Epithelial cell of prostate (primary cell): ENCODE results near the gene PLD5.
"Not testable (repeated sequence)": the region's sequence is repeated elsewhere in the genome, so short reads cannot be mapped to it uniquely, and the experiment has no call there.

Experiments used
- DNase-seq: peaks from one replicate; pipeline ENCODE4 v3.0.0-alpha.2; 2011; ENCODE audit warnings: low read depth, low spot score
- H3K27ac ChIP-seq: fragments of 450-650 bp; 2 replicates; pipeline ENCODE4 v1.5.1; 2017; ENCODE audit warnings: mild to moderate bottlenecking

PLD5 gene

DNA sequence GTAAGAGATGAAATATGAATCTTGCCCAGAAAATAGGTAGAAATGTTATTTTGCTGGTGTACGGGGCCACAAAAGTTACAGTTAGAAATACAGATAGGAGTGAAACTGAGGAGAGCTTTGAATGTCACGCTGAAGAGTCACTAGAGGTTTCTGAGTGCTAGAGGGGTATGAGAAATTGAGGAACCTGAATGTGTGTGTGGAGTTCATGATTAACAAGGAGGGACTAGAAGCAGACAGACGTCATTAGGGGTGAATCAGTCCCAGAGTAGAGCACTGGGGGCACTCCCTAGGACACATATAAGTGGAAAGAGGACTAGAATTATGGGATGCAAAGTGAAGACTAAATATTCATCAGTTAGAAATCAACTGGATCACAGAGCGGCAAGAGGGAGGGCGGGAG lies 336.7 kb downstream of the PLD5 start:
- no peak for DNase-seq
- H3K27ac ChIP-seq, result no peak overlapping the region

DNA sequence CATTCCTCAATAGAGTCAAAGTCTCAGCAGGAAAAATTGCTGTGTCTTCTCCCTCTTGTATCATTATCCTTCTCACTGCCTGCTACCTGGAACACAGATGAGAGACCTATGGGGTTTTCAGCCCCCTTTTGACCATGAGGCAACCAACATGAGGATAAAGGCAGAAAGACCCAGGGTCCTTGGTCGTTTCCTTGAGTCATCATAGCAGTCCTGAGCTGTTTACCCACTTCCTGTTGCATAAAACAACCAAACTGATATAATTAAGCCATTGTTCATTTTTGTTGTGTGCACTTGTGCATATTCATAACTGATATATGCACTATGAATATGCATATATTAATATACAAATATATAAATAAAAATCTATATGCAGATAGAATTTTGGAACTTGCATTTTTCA lies 337.3 kb downstream of the PLD5 start:
- no peak for DNase-seq
- no peak overlapping the region for H3K27ac ChIP-seq

DNA sequence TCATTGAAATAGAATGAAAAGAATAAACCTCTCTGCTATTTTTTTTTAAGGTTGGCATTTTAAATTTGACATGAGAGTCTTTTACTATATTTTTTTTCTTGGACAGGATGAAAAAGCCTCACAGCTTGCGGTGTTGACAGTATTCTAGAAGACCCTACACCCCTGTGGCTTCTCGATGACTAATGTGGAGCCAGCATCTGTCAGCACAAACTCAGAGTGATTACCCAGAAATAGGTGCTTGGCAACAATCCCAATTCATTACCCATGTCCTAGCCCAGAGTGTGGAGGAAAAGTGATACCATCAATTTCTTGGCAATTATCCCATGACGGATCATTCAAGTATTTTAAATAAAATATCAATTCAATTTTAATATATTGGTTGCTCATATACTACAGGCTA lies 338.8 kb downstream of the PLD5 start:
- DNase-seq, result no peak
- H3K27ac ChIP-seq, result no peak overlapping the region

DNA sequence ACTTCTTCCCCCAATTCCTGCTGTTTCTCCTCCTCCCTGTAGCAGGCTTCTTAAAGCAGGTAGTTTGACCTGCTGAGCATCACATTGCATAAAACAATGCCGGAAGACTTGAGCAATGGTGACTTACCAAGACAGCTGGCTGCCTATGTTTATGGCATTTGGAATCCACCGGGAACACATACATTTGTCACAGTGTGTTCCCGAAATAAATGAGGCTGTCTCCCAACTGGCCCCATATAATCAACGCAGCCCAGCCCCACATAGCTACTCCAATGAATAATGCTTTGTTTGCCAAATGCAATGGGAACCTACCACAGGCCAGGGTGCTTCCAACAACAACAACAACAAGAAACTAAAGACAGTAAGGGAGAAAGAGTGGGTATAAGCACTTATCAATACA lies 339.5 kb downstream of the PLD5 start:
- H3K27ac ChIP-seq, result no peak overlapping the region

DNA sequence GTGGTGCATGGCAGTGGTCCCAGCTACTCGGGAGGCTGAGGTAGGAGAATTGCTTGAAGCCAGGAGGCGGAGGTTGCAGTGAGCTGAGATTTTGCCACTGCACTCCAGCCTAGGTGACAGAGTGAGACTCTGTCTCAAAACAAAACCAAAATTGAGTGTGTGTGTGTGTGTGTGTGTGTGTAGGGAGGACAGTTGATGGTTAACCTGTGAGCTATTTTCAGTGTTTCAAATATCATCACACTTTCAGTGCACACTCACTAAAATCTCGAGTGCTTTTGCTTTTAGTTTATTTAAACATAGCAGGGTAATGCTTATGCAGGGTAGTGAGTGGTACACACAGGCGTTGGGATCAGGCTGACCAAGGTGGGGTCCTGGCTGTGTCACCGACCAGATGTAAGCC lies 344.7 kb downstream of the PLD5 start:
- not testable (repeated sequence) for DNase-seq, H3K27ac ChIP-seq

More for the DNA sequence above, 339.5 kb downstream of the PLD5 start:
- DNase-seq, result no peak

DNA sequence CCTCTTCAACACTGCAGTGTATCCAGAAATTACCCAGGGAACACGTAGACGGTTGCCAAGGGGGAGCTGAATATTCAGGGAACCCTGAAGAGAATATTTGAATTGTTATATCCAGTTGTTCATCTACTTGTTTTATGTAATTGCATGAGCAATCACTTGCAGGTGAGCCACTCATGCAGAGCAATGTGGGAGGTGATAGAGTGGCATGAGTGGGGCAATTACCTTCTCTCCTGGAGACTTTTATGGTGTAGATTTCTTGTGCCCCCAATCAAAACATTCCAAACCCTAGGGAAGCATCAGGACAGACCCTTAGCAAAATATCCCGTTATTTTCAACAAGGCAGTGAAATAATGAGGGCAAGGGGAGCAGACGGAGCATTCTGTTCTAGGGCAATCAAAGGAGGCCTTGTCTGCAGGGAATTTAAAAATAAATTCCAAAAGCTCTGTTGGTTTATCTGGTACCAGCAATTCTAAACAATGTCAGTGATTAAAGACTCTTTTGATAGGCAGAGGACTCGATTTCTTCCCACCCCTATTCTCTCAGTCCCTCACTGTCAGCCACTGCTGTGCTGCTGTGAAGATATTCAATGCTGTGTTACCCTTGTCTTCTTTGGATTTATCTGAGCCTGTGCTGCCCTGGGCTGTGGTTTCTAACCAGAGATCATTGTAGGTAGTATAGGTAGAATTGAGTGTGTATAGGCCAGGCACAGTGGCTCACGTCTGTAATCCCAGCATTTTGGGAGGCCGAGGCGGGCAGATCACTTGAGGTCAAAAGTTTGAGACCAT lies 345.4 kb downstream of the PLD5 start:
- DNase-seq, result no peak
- no peak overlapping the region for H3K27ac ChIP-seq

DNA sequence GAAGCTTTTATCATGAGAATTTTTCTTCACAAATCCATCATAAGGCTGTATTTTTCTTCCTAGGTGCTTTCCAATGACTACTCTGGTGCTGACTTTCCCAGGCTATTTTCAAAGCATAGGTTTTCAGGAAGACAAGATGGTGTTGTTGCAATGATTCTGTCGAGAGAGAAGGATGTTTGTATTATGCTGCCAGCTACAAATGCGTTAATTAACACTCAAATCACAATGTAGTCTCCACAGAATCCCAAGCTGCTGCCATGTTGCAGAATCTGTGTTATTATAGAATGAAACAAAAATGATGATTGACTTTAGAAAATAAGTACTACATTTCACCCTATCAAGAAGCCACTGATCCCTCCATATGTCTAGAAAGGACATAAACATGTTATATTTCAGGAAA lies 346.1 kb downstream of the PLD5 start:
- DNase-seq, result no peak
- no peak overlapping the region for H3K27ac ChIP-seq

DNA sequence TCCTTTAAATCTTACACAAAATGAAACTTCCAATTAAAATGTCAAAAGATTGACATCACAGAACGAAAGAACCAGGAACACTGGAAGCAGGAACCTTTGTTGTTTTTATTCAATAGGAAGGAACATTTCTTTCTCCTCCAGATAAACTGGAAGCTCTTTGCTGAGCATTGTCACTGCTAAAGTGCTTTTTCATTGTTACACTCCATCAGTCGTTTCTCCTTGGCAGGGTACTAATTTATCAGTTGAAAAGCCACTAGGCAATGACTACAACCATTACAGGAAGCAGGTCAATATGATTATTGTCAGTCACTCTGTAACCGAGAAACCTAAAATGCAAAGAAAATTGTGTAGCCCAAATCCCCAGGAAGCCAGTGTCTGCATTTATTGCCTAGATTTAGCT lies 362.4 kb downstream of the PLD5 start:
- no peak for DNase-seq
- no peak overlapping the region for H3K27ac ChIP-seq

DNA sequence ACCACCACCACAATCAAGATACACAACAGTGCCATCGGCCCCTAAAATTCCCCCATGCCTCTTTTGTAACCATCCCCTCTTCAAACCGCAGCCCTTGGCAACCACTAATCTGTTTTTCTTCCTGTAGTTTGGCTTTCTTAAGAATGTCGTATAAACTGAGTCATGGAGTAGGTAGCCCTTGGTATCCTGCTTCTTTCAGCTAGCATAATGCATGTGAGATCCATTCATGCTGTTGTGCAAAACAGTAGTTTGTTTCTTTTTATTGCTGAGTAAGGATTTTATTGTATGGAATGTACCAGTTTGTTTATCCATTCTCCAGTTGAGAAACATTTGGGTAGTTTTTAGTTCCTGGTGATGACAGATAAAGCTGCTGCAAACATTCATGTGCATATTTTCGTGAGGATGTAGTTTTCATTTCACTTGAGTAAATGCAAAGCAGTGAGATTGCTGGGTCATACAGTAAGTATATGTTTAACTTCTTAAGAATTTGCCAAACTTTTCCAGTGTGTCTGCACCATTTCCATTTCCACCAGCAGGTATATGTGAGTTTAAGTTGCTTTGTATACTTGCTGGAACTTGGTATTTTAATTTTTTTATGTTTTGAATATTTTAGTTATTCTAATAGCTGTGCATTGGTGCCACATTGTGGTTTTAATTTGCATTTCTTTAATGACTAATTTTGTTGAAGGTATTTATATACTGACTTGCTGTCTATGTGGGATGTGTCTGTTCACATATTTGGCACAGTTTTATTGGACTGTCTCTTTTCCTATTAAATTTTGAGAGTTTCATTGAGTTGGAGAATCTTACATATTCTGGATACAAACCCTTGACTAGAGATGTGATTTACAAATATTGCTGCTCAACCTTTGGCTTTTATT lies 377.2 kb downstream of the PLD5 start:
- no peak overlapping the region for H3K27ac ChIP-seq
- peak; percentile 22 for DNase-seq

DNA sequence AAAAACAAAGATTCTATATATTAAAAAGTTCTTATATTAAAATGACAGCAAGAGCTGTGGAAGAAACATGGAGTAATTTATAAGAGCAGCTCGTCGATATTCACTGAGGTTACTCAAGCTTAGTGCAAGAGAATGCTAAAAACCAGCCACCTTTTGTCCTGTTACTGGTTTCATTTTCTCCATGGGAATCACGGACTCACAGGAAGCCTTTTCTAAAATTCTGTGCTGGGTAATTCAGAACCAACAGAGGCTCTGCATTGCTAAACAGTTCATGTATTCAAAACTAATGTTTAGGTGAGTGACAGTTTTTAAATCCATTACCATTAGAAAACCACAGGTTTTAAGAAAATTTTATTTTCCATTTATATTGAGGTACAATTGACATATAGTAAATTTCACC lies 377.8 kb downstream of the PLD5 start:
- no peak overlapping the region for H3K27ac ChIP-seq
- DNase-seq, result no peak

DNA sequence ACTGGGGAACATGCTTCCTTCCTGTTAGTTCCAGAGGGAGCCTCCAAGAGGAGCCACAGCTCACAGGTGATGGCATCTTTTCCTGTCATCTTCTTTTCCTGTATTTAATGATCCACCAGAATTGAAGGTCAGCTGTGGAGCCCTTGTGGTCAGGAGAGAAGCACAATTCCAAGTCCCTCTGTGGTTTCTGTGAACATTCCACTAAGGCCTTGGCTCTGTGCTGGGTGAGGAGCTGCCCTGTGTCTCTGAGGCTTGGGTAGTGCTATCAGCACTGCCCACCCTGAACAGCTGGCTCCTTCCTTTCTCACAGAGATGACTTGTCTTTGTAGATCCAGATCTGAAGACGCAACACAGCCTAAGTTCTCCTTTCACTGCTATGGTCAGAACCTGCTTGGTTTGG lies 383.7 kb downstream of the PLD5 start:
- no peak for DNase-seq
- H3K27ac ChIP-seq, result no peak overlapping the region

DNA sequence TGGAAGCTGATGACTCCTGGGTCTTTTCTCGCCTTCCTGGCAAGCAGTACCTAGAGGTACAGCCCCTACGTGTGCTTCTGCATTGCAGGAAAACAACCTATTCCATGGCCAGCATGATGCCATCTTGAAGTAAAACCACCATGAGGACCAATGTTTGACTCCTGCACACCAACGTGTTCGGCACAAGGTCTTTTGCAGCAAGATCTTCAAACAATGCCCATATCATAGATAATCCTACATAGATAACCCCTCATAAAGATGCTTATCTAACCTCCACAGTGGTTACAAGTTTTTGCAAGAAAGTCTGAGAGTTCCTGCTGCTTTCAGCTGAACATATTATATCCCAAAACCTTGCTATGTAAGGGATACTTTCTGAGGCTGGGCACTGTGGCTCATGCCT lies 384.5 kb downstream of the PLD5 start:
- no peak overlapping the region for H3K27ac ChIP-seq
- DNase-seq, result no peak

DNA sequence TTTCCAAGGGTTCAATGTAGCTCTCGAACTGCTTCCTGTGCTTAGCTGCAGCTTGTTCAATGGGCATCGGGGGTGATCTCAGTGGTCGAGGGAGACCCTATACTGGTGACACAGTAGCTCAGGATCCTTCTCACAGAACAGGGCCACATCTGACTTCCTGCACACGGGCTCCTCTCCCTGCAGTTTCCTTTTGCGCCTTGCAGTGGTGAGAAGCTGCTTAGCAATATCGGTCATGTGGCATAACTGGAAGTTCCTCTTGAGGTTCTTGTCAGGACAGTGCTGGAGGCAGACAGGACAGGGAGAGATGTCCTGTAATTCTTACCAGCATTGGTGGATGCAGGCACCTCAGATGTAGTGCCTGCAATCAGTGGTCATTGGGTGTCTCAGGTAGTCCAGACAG lies 385.1 kb downstream of the PLD5 start:
- H3K27ac ChIP-seq, result no peak overlapping the region
- no peak for DNase-seq

DNA sequence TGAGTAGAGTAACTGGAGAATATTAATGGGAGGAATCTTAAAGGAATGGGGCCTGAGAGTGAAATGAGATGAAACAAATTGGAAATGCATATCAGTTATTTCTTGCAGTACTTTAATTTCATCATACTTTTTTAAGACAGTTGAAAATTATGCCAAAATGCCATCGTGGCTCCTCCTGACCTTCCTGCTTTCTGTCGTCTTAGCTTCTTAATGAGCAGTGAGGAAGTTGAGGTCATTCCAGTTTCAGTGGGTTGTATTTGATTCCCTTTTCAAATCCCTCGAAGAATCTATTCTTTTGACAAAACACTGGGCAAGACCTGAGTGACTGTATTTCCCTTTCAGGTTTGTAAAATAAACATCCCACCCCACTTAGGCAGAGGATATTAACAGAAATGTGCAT lies 390.7 kb downstream of the PLD5 start:
- no peak for DNase-seq
- no peak overlapping the region for H3K27ac ChIP-seq

DNA sequence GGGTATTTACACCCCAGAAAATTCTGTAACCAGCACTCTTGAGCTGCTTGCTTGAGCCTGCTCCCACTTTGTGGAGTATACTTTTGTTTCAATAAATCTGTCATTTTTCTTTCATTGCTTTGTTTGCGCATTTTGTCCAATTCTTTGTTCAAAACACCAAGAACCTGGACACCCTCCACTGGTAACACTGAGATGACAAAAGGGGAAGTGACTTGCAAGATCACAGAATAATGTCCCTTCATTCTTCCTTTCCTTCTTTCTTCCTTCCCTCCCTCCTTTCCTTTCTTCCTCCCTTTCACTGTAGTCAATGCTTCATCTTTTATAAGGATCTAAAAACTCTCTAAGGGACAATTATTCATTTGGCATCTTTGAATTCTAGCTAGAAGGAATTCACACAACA lies 391.1 kb downstream of the PLD5 start:
- no peak overlapping the region for H3K27ac ChIP-seq
- DNase-seq, result no peak

DNA sequence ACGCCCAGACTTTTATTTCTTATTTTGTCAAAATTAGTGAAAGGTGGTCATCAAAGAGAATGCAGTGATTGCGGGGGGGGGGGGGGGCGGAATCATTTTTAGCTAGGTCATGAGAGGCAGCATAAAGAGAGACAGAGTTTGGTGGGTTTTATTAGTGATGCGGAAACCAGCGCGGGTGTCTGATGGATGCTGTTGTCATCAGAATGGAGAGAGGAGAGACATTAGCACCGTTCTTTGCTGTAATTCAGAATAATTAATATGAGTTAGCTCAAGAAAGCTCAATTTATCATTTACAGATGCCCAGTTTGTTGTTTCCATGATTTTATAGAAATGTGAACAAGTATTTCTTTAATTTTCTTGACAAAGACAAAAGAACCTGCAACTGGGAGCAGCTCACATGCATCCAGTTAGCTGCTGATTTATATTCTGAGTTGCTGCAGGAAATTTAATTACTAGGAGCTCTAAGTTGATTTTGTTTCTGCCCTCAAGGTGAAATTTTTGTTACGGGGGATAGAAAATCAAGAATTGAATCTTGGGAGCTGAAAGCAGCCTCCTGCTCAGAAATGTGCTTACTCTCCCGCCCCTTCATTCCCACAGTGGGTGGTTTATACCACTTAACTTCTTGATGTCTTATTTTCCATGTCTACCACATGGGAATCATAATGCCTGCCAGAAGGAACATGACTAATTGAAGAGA lies 392.2 kb downstream of the PLD5 start:
- no peak for DNase-seq
- H3K27ac ChIP-seq, result no peak overlapping the region

DNA sequence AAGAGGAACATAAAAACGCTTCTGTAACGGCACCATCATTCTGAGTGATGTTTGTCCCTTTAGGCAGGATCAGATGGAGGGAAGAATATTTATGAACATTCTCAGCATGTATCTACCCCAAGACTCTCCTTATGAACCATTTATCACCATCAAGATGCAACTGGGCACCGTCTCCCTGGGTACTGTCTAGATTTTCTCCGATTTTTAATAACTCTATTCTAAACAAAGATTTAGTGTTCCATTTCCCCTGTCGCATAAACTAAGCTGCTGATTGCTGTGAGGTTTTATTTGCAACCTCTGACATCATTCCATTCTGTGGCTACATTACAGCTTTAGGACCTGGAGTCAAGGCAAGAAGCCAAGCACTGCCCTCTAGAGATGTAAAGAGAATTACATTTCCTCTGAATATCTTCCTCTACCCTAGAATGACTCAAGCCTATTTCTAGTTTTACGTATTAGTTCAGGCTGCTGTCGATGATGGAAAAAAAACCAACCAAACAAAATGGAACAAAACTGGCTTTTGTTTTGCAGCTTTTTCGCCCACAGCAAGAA lies 395.5 kb downstream of the PLD5 start:
- no peak for DNase-seq
- H3K27ac ChIP-seq, result no peak overlapping the region

DNA sequence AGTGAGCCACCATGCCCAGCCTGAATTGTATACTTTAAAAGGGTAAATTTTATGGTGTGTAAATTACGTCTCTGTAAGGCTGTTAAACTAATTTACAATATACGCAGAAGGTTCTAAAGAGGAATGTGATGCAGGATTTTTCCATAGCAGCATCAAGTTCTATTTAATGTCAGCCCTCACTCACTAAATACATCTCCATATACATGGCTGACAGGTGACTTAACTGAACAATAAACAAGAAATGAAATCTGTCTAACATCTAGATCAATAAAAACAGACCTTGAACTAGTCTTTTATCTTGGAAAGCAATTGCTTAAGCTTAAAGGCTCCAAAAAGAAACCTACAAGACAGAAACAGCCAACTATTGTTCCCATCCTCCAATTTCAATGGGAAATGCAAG lies 404.1 kb downstream of the PLD5 start:
- H3K27ac ChIP-seq, result no peak overlapping the region
- DNase-seq, result no peak

DNA sequence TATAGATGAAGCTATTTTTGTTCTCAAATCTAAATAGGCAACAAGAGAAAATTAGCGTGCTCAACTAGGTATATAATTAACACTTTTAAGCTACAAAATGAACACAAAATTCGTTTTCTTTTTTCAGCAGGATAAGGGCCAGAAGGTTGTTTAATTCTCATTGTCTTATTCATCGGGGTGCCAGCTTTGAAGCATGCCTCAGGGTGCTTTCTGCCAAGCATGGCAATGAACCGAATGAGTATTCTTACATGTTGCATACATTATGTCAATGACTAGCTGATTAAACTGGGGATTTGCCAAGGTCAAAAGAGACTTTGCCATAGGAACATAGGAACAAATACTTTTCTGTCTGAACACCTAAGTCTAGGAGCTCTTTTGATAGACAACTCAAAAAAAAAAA lies 423.6 kb downstream of the PLD5 start:
- DNase-seq, result no peak
- H3K27ac ChIP-seq, result no peak overlapping the region

DNA sequence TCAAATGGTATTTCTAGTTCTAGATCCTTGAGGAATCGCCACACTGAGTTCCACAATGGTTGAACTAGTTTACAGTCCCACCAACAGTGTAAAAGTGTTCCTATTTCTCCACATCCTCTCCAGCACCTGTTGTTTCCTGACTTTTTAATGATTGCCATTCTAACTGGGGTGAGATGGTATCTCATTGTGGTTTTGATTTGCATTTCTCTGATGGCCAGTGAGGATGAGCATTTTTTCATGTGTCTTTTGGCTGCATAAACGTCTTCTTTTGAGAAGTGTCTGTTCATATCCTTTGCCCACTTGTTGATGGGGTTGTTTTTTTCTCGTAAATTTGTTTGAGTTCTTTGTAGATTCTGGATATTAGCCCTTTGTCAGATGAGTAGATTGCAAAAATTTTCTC lies 427.2 kb downstream of the PLD5 start:
- DNase-seq, H3K27ac ChIP-seq: not testable (repeated sequence)

DNA sequence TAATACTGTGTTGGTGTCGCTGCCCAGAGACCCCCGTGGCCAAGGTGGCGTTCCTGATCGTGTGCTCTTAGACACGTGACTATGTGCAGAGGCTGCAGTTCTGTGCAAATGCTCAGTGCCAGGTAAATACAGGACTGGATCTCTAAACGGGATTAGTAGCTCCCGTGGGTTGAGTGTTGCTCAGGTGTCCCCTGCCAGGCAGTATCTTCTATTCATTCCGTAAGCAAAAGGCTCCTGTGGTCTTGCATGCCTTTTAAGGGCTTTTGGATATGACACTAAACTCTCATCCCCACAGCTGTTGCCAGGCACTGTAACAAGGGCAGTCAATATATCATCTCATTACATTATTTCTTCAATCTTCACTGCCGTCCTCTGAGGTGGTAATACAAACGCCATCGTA lies 431.4 kb downstream of the PLD5 start:
- no peak overlapping the region for H3K27ac ChIP-seq
- no peak for DNase-seq
